Measurements from ENCODE around the gene KAT7. TPM values are rescaled to one million over a fixed set of nuclear protein-coding genes. Genes with fewer than 3 reads are reported as not detected.
A peak's percentile ranks its signal among the peaks of the same experiment; 100 is the strongest.

The KAT7 gene
- total RNA-seq, 1 experiment from 2014 or later: 31.4 TPM

DNA sequence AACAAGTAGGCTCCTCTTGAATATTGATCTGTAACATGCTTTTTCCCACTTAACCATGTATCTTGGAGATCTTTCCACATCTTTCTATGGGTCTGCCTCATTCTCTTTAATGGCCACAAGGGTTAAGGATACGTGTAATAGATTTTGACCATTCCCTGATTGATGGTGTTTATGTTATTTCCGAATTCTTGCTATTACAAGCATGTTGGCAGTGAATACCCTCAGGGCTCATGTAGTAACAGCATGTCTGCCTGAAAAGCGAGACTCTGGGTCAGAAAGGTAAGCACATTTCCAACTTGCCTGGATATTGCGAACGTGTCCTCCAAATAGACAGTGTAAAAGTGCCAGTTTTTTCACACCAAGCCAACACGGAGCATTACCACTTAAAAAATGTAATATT is 54.4 kb downstream of the KAT7 start:
- no peak for DNase-seq (ENCODE audit: low read depth)

DNA sequence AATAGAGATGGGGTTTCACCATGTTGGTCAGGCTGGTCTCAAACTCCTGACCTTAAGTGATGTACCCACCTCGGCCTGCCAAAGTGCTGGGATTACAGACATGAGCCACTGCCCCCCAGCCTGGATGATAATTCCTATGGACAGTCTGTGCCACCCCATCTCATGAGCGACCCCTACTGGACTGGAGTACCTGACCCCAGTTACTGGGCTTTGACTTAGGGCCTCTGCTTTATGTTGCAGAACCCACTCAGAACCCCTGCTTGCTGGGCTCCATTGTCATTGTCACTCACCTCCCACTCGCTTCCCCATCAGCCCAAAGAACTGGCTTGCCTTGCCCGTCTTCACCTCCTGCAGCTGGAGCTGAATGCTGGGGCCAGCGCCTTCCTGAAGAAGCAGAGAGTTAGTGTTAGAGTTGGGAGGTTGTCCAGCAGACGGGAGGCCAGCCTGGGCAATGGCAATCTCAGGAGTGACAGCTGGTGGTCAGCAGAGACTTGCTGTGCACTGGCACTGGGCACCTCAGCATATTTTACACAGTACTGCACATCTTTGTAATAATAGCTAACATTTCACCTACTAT is 55.4 kb downstream of the KAT7 start:
- no peak for DNase-seq (ENCODE audit: low read depth)

DNA sequence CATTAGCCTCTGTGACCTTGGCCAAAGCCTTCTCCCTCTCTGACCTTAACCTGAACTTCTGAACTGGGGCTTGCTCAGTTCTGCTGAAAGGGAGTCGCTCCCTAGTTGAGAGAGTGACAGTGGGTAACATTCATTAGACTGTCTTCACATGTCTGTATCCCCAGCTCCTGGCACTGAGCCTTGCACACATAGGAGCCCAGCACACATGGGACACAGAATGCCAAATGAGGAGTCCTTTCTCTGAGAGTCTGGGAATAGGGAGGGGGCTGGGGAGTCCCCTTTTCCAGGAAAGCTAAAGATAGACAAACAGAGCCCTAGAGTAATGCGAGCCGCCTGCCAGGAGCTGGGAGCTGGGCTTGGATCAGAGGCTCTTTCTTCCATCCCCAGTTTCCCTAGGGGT is 56.8 kb downstream of the KAT7 start:
- DNase-seq (ENCODE audit: low read depth): no peak

DNA sequence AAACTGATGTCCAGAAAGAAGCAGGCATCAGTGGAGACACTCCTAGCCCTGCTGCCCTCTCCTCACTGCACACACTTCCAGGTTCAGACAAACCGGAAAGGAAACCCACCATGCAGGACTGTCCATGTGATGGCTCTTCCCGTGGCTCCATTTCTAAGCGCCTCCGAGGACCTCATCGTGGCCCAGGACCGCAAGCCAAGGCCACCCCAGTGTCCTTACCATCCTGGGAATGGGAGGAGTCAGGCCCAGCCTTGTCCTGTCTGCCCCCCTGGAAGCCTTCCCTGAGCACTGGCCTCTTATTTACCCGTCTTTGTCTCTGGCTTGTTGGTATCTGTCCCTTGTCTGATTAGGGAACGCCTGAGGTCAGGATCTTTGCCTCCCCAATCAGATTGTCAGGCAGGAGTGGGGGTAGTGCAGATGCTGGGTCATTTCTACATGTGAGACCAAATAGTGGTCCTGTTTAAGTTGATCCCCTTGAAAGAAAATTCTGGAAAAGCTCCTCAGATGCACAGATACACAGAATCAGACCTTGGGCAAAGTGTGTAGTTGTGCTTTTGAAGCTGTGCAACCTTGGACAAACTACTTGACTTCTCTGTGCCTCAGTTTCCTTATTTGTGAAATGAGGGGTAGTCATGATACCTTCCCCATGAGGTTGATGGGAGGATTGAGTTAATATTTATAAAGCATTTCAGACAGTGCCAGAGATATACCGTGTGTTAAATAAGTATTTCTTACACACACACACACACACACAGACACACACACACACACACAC is 58.6 kb downstream of the KAT7 start:
- no peak for DNase-seq (ENCODE audit: low read depth)

DNA sequence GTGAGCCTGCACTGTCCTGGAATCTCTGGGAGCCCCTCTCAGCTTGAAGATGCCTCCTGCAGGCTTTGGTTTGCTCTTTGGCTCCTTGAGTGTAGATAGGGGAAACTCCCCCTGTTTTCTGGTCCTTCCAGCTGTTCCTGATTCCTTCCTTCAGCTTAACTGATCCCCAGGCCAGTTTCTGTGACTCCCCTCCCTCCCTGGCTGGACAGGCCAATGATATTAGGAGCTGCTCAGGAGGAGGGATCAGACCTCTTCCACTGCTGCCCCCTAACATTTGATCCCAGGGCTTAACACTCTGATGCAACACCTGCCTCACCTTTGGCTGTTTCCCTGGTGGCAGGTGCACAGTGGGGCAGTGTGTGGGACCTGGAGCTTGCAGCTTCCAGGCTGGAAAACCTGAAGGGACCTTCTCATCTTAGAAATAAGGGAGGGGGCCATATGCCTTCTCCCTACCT is 59.6 kb downstream of the KAT7 start, which contains the start of gene TAC4:
TAC4 (minus strand) TSS at position 51 of the 455 bp plus-strand sequence. CDS start 52 bp downstream, outside the sequence.
- no peak for DNase-seq (ENCODE audit: low read depth)

DNA sequence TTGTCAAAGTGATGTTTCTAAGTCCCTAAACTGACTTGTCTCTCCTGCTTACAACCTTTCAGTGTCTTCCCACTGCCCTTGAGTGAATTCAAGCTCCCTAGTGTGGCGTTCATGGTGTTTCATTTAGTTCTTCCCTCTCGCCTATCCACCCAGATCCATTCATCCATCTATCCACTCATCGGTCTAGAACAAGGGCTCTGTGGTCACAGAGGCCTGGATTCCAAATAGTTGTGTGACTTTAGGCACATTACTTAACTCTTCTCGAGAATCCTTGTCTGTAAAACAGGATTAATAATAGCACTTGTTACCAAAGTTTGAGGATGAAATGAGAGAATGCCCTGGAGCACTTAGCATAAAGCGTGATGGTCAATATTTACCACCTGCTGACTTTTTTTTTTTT is 60.3 kb downstream of the KAT7 start:
- DNase-seq (ENCODE audit: low read depth): no peak

DNA sequence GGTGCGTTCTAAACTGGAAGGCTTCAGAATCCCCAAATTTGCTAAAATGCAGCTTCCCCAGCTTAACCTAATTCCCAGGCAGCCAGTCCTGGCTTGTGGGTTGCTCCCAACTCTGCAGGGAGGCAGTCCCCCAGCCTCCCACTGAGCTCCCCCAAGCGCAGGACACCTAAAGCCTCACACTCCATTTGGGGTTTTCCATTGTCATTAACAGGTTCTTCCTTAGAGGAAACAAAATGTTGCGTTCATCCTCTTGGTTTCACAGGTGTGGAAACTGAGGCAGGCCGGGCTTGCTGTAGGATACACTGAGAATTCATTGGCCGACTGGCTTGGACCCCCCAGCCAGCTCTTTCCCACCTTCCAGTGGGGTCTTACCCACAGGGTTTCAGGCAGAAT is 61.7 kb downstream of the KAT7 start:
- DNase-seq (ENCODE audit: low read depth): no peak

DNA sequence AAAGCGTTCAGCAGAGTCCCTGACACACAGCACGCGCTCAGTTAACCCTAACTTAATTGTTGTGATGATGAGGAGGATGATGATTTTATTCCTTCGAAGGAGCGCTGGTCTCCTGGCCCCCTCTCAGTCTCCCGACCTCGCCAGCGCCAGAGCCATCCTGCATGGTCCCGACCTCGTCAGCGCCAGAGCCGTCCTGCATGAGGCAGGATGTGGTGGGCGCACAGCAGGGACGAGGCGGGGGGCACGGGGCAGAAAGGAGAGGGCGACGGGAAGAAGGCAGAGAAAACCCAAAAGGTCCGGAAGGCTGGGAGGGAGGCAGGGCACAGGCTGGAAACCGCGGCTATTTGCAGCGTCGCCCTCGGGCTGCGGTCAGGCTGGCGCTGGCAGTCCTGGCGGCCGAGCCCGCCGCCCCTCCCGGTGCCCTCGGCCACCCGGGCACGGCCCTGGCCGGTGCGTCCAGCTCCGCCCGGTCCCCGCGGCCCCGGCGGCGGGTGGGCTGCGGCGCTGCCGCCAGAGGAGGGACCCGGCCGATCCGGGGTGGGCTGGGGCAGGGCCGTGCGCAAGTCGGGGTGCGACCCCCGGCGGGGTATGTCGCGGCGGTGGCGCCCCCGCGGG is 62.4 kb downstream of the KAT7 start:
- DNase-seq (ENCODE audit: low read depth): peak; percentile 24

DNA sequence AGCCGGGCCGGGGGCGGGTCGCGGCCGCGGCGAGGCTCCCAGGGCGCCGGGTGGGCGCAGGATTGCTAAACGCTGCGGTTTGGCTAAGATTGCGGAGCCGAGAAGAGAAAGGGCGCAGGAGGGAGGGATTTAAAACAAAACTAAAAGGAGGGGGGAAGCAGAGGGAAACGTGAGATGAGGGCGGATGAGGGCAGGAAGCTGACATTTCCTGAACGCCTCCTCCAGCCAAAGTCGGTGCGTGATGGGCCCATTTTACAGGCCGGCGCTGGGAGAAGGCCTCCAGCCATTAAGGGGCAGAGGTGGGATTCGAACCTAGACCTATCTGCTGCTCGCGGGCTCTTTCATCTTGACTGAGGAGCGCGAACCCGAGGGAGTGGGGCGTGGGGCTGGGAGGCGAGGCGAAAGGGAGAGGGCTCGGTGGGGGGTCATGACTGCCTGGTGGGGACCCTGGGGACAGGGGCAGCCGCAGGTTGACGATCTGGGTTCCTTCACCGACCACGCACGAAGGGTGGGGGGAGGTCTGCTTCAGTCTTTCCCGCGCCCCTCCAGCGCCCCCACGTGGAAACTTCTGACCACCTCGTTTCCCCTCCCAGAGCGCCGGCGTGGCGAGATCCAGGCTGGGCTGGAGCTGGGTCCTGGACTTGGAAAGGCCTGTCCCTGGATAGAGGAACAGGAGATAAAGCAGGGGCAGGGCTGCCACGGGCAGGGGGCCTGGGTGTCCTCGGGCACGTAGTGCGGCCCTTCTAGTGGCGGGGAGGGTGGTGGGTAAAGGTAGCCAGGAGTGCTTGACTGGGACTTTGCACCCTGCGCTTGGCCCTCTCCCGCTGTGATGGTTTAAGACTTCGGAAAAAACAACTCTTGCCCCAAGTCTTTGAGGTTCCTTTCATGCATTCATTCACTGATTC is 63.2 kb downstream of the KAT7 start:
- DNase-seq (ENCODE audit: low read depth): peak; percentile 69

DNA sequence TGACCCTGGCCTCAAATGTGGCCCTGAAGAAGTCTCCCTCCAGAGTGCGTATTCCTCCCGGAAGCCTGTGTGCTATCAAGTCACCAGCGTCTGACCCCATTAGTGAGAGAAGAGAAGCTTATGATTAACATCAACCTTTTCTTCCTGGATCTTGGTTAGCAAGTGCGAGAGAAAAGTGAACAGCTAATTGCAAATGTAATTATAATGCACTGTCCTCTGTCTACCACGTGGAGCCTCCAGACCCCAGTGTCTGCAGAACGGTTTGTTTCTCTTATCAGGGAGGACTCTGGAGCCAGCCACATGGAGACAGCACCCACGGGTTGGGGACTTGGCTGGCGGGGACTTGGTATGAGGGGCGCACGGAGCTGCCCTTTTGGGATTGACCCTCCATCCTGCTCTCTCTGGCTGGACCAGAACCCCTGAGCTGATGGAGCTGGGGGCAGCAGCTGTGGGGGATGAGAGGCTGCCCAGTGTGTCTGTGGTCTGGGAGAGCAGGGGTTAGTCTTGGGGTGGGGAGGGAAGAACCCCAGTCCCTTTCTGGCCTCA is 65.1 kb downstream of the KAT7 start:
- no peak for DNase-seq (ENCODE audit: low read depth)

DNA sequence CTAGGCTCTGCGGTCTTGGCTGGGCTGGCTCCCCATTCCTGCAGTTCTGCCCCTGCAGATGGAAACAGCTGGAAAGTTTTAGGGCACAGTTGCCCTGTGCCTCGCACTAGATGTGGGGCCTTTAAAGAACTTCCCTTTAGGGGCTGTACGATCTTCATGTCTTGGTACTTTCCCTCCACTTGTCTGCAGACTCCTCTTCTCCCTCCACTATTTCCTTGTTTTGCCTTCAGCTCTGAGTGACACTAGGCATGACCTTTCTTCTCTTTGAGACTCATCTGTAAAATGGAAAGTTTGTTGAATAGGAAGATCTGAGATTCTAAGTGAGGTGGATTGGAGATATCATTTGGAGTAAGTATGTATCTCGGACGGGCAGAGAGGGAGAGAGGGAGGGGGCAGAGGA is 65.6 kb downstream of the KAT7 start:
- no peak for DNase-seq (ENCODE audit: low read depth)

DNA sequence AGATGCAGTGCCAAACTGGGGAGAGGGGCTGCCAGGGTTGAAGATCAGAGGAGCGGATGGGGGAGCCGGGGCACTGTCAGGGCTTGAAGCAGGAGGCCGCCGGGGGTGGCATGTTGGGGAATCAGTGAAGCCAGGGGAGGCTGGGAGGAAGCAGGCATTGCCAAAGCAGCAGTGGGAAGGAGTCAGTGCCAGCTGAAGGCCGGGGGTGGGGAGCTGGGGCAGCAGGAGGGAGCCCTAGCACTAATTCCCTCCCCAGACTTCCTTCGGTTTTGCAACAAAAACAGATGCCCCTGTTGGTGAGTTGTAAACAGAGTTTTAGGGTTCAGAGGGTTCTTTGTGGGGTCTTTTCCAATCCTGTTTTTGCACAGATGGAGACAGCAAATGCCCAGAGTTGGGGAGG is 70.3 kb downstream of the KAT7 start:
- no peak for DNase-seq (ENCODE audit: low read depth)

DNA sequence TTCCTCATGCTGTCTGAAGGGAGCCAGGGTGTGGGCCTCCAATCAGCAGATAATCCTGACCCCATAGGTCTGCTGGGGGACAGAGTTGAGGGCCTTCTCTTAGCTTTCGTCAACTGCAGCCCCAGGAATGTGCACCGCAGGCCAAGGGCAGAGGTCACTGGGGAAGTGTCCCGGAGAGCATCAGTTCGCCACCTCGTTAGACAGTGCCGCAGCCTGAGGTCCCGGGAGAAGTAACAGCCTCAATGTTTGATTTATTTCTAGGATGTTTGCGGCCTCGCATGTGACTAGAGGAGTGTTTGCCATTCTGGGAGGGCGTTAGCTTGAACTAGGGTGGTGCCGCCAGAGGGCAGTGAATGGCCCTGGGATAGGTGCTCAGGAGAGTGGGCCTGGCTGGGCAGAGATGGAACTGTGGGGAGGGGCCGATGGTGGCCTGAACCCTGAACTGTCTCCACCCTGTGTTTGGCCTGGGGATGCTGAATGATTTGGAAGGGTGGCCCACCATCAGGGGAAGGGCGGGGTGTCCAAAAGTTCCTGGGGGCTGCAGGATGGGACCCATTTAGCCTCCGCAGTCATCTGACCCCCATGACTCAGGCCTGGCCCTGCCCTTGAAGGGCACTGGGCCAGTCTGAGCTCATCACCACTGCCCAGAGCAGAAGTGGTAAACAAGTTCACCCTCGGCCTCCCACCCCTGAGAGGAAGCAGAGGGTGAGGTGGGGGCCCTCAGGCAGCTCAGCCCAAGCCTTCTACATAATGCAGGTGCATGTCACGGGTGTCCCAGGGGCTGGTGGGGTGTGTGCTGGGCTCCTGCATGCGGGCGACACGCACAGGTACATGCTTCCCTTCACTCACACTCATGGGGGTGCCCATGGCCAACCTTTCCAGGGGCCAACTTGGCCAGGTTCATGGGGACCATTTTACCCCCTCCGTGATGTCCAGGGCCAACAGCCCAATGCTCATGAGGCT is 71.8 kb downstream of the KAT7 start:
- no peak for DNase-seq (ENCODE audit: low read depth)

DNA sequence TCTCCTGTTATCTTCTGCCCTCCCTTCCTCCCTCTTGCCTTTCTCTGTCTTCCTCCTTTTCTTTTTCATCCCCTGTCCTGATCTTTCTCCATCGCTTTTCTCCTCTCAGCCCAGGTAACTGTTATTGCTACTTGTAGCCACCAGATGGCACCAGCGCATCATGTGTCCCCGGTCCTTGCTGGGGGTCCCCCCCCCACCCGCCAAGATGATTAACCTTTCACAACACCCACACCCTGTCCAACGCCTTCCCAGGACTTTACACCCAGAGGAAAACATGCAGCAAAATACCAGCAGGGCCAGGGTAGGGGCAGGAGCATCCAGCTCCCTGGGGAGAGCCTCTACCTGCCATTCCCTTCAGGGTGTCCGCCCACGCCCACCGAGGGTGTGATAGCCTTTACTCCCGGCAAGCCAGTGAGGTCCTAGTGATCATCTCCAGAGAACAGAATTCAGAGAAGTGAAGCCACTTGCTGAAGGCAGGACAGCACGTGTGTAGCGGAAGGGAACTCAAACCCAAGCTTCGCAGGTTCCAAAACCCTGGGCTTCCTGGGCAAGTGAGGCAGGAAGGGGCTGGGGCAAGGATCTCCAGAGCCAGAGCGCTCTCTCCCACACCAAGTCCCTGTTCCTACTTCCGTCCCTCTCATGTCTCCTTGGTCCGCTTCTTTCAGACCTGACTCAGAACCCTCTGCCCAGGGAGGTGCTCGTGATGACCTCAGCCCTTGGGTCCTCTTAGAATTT is 72.8 kb downstream of the KAT7 start:
- DNase-seq (ENCODE audit: low read depth): peak; percentile 62

DNA sequence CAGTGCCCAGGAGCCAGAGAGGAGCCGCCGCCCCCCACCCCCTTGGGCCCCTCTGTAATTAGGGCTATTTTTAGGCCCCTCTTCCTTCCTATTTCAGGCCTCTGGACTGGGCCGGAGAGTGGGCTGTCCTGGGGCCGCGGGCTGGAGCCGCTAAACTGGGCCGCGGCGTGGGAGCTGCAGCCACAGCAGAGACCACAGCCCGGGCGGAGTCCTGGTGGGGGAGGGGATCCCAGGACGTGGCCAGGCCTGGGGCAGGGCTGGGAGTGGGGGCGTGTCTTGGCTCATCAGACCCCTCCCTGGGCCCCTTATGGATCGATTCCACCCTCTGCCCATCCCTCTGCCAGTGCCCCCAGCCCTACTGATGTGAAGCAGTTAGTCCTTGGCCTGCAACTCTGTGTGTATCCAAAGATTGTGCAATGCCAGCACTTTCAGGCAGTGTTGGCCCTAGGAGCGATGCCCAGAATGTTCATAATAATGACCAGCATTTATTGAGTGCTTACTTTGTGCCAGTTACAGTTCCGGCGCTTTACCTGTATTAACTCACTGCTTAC is 74.4 kb downstream of the KAT7 start:
- no peak for DNase-seq (ENCODE audit: low read depth)

DNA sequence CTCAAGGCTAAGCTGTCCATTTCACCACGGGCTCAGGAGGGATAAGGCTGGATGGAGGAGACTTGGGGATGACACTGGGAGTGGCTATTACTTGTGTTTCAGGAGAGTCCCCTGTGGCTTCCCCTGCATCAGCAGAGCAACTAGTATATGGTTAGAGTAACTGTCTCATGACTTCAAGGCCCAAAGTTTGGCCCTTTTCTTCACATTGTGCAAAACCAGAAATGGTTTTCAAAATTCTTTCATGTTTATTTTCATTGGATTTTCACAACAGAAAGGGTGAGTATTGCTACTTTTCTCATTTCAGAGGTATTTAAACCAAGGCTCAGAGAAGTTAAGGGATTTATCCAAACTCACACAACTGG is 77.5 kb downstream of the KAT7 start:
- DNase-seq (ENCODE audit: low read depth): no peak

DNA sequence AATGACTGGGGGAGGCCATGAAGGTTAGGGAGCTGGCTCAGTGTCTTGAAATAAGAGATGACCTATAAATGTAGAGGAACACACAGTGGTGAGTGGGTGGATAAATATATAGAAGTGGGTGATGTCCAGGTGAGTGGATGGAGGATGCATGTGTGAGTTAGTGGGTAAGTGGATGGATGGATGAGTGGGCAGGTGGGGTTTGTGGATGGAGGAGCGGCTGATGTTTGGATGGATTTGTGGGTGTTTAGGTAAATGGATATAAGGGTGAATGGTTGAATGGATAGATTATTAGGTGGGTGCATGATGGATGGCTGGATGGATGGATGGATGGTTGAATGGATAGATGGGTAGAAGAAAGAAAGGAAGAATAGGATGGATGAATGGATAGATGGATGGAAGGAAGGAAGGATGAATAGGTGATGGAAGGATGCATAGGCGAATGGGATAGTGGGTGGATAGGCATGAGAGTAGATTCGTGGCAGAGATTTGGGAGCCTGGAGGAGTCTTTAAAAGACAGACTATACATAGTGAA is 78.5 kb downstream of the KAT7 start:
- DNase-seq (ENCODE audit: low read depth): no peak

DNA sequence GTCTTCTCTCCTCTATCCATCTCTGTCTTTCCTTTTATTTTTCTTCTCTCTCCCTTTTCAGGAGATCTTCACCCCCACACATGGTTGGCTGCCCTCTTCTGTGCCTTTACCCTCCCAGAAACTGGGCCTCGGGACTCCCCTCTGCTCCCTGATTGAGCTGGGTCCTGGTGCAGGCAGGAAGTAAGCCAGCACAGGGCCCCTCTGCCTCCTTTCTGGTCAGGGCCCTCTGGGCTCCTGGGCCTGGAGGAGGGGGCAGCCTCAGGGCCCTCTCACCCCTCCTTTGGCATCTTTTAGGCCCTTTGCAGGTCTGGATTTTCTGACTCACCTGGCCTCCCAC is 80.5 kb downstream of the KAT7 start:
- DNase-seq (ENCODE audit: low read depth): no peak

DNA sequence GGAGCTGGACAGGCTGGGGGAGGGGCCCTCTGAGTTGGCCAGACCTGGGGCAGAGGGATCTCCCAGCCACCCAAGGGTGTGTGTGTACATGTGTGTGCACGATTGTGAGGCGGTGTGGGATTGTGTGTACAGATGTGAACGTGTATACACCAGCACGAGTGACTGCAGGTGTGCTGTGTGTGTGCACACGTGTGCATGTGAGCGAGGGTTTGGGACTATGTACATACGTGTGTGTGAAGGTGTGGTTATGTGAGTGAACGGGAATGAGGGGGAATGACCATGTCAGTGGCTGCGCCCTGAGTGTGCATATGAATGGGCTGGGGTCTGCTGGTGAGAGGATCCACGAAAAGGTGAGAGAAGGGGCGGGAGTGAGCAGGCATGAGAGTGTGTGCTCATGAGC is 81.8 kb downstream of the KAT7 start:
- no peak for DNase-seq (ENCODE audit: low read depth)

DNA sequence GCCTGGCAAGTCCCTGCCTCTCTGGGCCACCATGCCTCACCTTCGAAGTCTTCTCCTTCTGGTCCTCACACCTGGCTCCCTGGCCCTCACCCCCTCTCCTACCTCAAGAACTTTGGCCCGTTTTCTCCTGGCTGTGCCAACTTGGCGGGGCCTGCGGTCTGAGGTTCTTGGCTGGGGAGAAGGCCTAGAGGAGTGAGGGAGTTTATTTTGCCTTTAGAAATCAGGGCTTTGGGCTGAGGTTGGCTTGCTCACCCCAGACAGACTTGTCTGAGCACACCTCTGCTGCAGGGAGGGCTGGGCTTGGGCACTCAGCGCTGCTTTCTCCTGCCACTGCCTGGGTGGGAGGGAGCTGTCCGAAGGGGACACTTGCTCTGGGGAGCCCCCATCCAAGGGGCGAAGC is 82.7 kb downstream of the KAT7 start:
- DNase-seq (ENCODE audit: low read depth): no peak
